Neuron (in vitro differentiated cells): ENCODE results near the gene EFNB2.

Source experiments
- H2AFZ ChIP-seq: one replicate; pipeline ENCODE4 v1.6.1; 2013; ENCODE audit warnings: low read depth, mild to moderate bottlenecking, inconsistent platforms, low read length, moderate library complexity
- H3K27me3 ChIP-seq: one replicate; pipeline ENCODE4 v1.6.1; 2013; ENCODE audit warnings: low read length; ENCODE audit not compliant: insufficient read depth
- H3K36me3 ChIP-seq: one replicate; pipeline ENCODE4 v1.6.1; 2013; ENCODE audit warnings: low read length; ENCODE audit not compliant: insufficient read depth
- H3K4me1 ChIP-seq: one replicate; pipeline ENCODE4 v1.6.1; 2013; ENCODE audit warnings: low read length; ENCODE audit not compliant: insufficient read depth
- H3K4me3 ChIP-seq: 2 replicates; pipeline ENCODE4 v1.5.1; 2013; ENCODE audit warnings: mild to moderate bottlenecking, low read length, moderate library complexity
- H3K9me3 ChIP-seq: one replicate; pipeline ENCODE4 v1.6.1; 2013; ENCODE audit warnings: low read length

EFNB2 gene

GRCh38 chr13:106562301-106562700 lies 26.8 kb upstream of the EFNB2 start:
- Histone ChIP-seq H3K4me1 (peaks cover 42% of the 10 kb centered on the region), H3K27me3 (no peaks in the 10 kb centered on the region), H3K4me3 (no peak overlapping the region), H3K9me3 (no peaks in the 10 kb centered on the region), H3K36me3 (peaks cover 23% of the 10 kb centered on the region), H2AFZ (no peak overlapping the region)

- Histone ChIP-seq H3K4me1 (peaks cover 42% of the 10 kb centered on the region), H2AFZ (no peak overlapping the region), H3K9me3 (peaks cover 1% of the 10 kb centered on the region), H3K36me3 (peaks cover 30% of the 10 kb centered on the region), H3K27me3 (no peaks in the 10 kb centered on the region), H3K4me3 (no peak overlapping the region)
Observed at GRCh38 chr13:106561551-106562170, 26.2 kb upstream of the EFNB2 start.

DNA sequence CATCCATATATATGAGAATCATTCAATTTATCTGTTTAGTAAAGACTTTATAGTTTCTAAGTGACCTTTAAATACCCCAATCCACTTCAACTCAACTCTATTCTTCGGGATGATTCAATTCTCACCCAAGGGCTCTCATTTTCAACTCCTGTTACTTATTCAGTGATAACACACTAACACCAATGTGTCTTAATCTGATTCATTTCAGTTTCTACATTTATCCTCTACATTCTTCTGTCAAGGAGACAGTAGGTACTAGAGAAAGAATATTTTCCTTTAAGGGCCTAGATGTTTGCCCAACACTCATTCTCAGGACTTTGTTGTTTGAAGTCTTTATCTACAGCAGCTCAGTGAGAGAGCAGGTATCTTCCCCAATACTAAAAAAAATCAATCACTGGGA lies 25.4 kb upstream of the EFNB2 start:
- no peak overlapping the region for H2AFZ ChIP-seq
- no peaks in the 10 kb centered on the region for H3K27me3 ChIP-seq
- H3K4me3 ChIP-seq, result no peak overlapping the region
- H3K4me1 ChIP-seq, result peaks cover 37% of the 10 kb centered on the region
- peaks cover 2% of the 10 kb centered on the region for H3K9me3 ChIP-seq
- H3K36me3 ChIP-seq, result peaks cover 38% of the 10 kb centered on the region

GRCh38 chr13:106558527-106558926 lies 23.1 kb upstream of the EFNB2 start:
- Histone ChIP-seq H3K27me3 (no peaks in the 10 kb centered on the region), H3K4me3 (no peak overlapping the region), H3K36me3 (peaks cover 61% of the 10 kb centered on the region), H3K9me3 (peaks cover 5% of the 10 kb centered on the region), H2AFZ (no peak overlapping the region), H3K4me1 (peaks cover 19% of the 10 kb centered on the region)

GRCh38 chr13:106555631-106556328 lies 20.3 kb upstream of the EFNB2 start:
- H2AFZ ChIP-seq, result no peak overlapping the region
- H3K4me1 ChIP-seq, result peaks cover 2% of the 10 kb centered on the region
- no peak overlapping the region for H3K4me3 ChIP-seq
- H3K36me3 ChIP-seq, result peaks cover 84% of the 10 kb centered on the region
- no peaks in the 10 kb centered on the region for H3K27me3 ChIP-seq
- H3K9me3 ChIP-seq, result peaks cover 5% of the 10 kb centered on the region

DNA sequence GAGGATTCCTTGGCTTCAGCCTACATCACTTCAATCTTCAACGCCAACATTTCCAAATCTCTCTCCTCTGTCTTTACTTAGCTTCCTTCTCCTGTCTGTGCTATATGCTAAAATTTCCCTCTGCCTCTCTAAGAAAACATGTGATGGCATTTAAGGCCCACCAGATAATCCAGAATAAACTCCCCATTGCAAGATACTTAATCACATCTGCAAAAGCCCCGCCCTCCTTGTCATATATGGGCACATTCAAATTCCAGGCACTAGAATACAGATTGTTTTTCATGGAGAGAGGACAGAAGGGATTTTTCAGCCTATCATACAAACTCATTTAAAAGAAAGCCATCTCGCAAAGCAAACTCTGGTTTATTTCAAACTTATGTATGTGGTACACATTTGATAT lies 16.3 kb upstream of the EFNB2 start:
- no peaks in the 10 kb centered on the region for H3K4me1 ChIP-seq
- H2AFZ ChIP-seq, result no peak overlapping the region
- H3K9me3 ChIP-seq, result peaks cover 6% of the 10 kb centered on the region
- H3K36me3 ChIP-seq, result peaks cover 88% of the 10 kb centered on the region
- H3K27me3 ChIP-seq, result no peaks in the 10 kb centered on the region
- H3K4me3 ChIP-seq, result no peak overlapping the region

- no peak overlapping the region for H3K4me3 ChIP-seq
- no peaks in the 10 kb centered on the region for H3K4me1 ChIP-seq
- peaks cover 6% of the 10 kb centered on the region for H3K9me3 ChIP-seq
- no peaks in the 10 kb centered on the region for H3K27me3 ChIP-seq
- peaks cover 88% of the 10 kb centered on the region for H3K36me3 ChIP-seq
- H2AFZ ChIP-seq, result no peak overlapping the region
Observed at GRCh38 chr13:106551350-106551749, 15.9 kb upstream of the EFNB2 start.

- peaks cover 4% of the 10 kb centered on the region for H3K9me3 ChIP-seq
- no peak overlapping the region for H2AFZ ChIP-seq
- H3K4me1 ChIP-seq, result no peaks in the 10 kb centered on the region
- no peaks in the 10 kb centered on the region for H3K27me3 ChIP-seq
- H3K36me3 ChIP-seq, result peaks cover 84% of the 10 kb centered on the region
- no peak overlapping the region for H3K4me3 ChIP-seq
Observed at GRCh38 chr13:106550570-106551135, 15.2 kb upstream of the EFNB2 start.

DNA sequence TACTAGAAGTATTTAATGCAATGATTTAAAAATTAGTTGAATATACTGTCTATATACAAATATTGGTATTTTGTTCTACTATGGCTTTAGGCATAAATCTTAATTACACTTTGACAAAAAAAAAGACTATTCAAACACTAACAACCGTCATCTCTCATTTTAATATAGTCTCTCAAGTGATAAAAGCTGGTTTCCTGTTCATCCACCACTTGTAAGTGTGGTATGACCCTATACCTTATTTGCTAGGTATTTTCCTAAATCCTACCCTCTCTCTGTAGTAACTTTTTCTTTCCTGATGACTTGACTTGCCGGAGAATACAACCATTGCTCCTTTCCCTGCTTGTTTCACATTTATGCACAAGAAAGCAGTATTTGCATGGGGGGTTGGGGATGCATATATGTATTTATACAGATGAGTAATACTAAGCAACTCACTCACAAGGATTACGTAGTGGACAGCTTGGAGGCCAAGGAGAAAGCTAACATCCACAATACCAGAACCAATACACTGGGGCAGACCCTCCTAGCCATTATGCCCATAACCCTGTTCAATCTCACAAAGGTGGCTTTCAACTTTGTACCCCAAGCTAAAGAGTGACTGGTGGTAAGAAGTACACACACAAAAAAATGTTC lies 12.7 kb upstream of the EFNB2 start:
- peaks cover 3% of the 10 kb centered on the region for H3K9me3 ChIP-seq

DNA sequence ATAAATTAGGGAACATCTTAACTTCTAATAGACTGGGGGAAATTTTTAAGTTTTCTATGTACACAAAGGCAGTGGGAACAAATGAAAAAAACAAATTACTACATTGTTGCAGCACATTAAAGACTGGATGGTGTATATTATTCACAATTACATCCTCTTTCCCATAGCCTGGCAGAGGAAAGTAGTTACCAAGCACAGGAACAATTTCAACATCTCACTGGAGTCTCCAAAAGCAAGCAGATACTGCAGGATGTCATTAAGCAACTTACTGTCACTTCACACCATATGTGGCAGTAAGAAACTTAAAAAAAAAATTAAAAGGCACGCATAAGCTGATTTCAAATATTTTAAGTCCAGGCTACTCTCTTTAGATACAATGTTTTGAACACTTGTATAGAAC lies 6.4 kb upstream of the EFNB2 start:
- no peaks in the 10 kb centered on the region for H3K27me3 ChIP-seq
- no peaks in the 10 kb centered on the region for H3K4me1 ChIP-seq
- H3K9me3 ChIP-seq, result peaks cover 6% of the 10 kb centered on the region
- H3K4me3 ChIP-seq, result no peak overlapping the region
- H2AFZ ChIP-seq, result no peak overlapping the region
- peaks cover 53% of the 10 kb centered on the region for H3K36me3 ChIP-seq

More for the DNA sequence above, 12.7 kb upstream of the EFNB2 start:
- Histone ChIP-seq H2AFZ (no peak overlapping the region), H3K4me3 (no peak overlapping the region), H3K4me1 (no peaks in the 10 kb centered on the region), H3K27me3 (no peaks in the 10 kb centered on the region), H3K36me3 (peaks cover 77% of the 10 kb centered on the region)

- H3K4me1 ChIP-seq, result no peaks in the 10 kb centered on the region
- H3K9me3 ChIP-seq, result peaks cover 6% of the 10 kb centered on the region
- H3K36me3 ChIP-seq, result peaks cover 44% of the 10 kb centered on the region
- H3K4me3 ChIP-seq, result no peak overlapping the region
- H2AFZ ChIP-seq, result no peak overlapping the region
- no peaks in the 10 kb centered on the region for H3K27me3 ChIP-seq
Observed at GRCh38 chr13:106540613-106541012, 5.2 kb upstream of the EFNB2 start.

- peaks cover 6% of the 10 kb centered on the region for H3K9me3 ChIP-seq
- no peaks in the 10 kb centered on the region for H3K27me3 ChIP-seq
- no peak overlapping the region for H2AFZ ChIP-seq
- peaks cover 27% of the 10 kb centered on the region for H3K36me3 ChIP-seq
- no peak overlapping the region for H3K4me3 ChIP-seq
- H3K4me1 ChIP-seq, result no peaks in the 10 kb centered on the region
Observed at GRCh38 chr13:106537521-106537920, 2.1 kb upstream of the EFNB2 start.
